ENCODE data around the gene PGLYRP4. TPM values are rescaled to one million over a fixed set of nuclear protein-coding genes. Genes with fewer than 3 reads are reported as not detected.
"Not testable (repeated sequence)": the region's sequence is repeated elsewhere in the genome, so short reads cannot be mapped to it uniquely, and the experiment has no call there.

PGLYRP4 gene
- total RNA-seq, 1 donor from 2014 or later = not detected

GRCh38 chr1:153340356-153340755 is 8.3 kb downstream of the PGLYRP4 start:
- DNase-seq (ENCODE audit: low read depth in 2 of 2) = no peak

GRCh38 chr1:153339802-153340201 is 8.8 kb downstream of the PGLYRP4 start:
- no peak for DNase-seq (ENCODE audit: low read depth in 2 of 2)

GRCh38 chr1:153337980-153338853 is 10.4 kb downstream of the PGLYRP4 start:
- DNase-seq (ENCODE audit: low read depth in 2 of 2) = no peak

GRCh38 chr1:153336650-153337049 is 12.0 kb downstream of the PGLYRP4 start:
- no peak for DNase-seq (ENCODE audit: low read depth in 2 of 2)

GRCh38 chr1:153333902-153334301 is 14.7 kb downstream of the PGLYRP4 start:
- no peak for DNase-seq (ENCODE audit: low read depth in 2 of 2)

- DNase-seq (ENCODE audit: low read depth in 2 of 2) = no peak
Measured at GRCh38 chr1:153324912-153325311, 23.7 kb downstream of the PGLYRP4 start.

GRCh38 chr1:153322568-153322967 is 26.1 kb downstream of the PGLYRP4 start:
- no peak for DNase-seq (ENCODE audit: low read depth in 2 of 2)

- not testable (repeated sequence) for DNase-seq (ENCODE audit: low read depth in 2 of 2)
Measured at GRCh38 chr1:153318145-153318544, 30.5 kb downstream of the PGLYRP4 start.

GRCh38 chr1:153316013-153316412 is 32.6 kb downstream of the PGLYRP4 start:
- DNase-seq (ENCODE audit: low read depth in 2 of 2) = not testable (repeated sequence)

- DNase-seq (ENCODE audit: low read depth in 2 of 2) = not testable (repeated sequence)
Measured at GRCh38 chr1:153314388-153314787, 34.3 kb downstream of the PGLYRP4 start.

- DNase-seq (ENCODE audit: low read depth in 2 of 2) = no peak
Measured at GRCh38 chr1:153313288-153313687, 35.4 kb downstream of the PGLYRP4 start.

- DNase-seq (ENCODE audit: low read depth in 2 of 2) = no peak
Measured at GRCh38 chr1:153312570-153313186, 36.0 kb downstream of the PGLYRP4 start, which contains the start of gene PGLYRP3. Gene PGLYRP3 (minus strand): TSS chr1:153312952. CDS start chr1:153310665, 2,287 bp downstream.

GRCh38 chr1:153310526-153310925 is 38.1 kb downstream of the PGLYRP4 start:
- no peak for DNase-seq (ENCODE audit: low read depth in 2 of 2)

- DNase-seq (ENCODE audit: low read depth in 2 of 2) = no peak
Measured at GRCh38 chr1:153309441-153309840, 39.2 kb downstream of the PGLYRP4 start.

- DNase-seq (ENCODE audit: low read depth in 2 of 2) = no peak
Measured at GRCh38 chr1:153308540-153308939, 40.1 kb downstream of the PGLYRP4 start.

GRCh38 chr1:153307221-153307600 is 41.4 kb downstream of the PGLYRP4 start:
- no peak for DNase-seq (ENCODE audit: low read depth in 2 of 2)

GRCh38 chr1:153306303-153307220 is 42.1 kb downstream of the PGLYRP4 start:
- DNase-seq (ENCODE audit: low read depth in 2 of 2) = no peak

GRCh38 chr1:153305682-153306081 is 43.0 kb downstream of the PGLYRP4 start:
- DNase-seq (ENCODE audit: low read depth in 2 of 2) = no peak

GRCh38 chr1:153302308-153302707 is 46.3 kb downstream of the PGLYRP4 start:
- no peak for DNase-seq (ENCODE audit: low read depth in 2 of 2)

GRCh38 chr1:153293851-153294250 is 54.8 kb downstream of the PGLYRP4 start:
- DNase-seq (ENCODE audit: low read depth in 2 of 2) = no peak

- no peak for DNase-seq (ENCODE audit: low read depth in 2 of 2)
Measured at GRCh38 chr1:153293480-153293775, 55.2 kb downstream of the PGLYRP4 start.

Measured in lung microvascular endothelial cell (primary cell).